ENCODE data around the gene CABCOCO1. TPM values are rescaled to one million over a fixed set of nuclear protein-coding genes. Genes with fewer than 3 reads are reported as not detected.
A peak's percentile ranks its signal among the peaks of the same experiment; 100 is the strongest.

CABCOCO1 gene
- total RNA-seq, 8 experiments from 2014 or later: 0.63 to 12.5 (median 1.3) TPM

DNA sequence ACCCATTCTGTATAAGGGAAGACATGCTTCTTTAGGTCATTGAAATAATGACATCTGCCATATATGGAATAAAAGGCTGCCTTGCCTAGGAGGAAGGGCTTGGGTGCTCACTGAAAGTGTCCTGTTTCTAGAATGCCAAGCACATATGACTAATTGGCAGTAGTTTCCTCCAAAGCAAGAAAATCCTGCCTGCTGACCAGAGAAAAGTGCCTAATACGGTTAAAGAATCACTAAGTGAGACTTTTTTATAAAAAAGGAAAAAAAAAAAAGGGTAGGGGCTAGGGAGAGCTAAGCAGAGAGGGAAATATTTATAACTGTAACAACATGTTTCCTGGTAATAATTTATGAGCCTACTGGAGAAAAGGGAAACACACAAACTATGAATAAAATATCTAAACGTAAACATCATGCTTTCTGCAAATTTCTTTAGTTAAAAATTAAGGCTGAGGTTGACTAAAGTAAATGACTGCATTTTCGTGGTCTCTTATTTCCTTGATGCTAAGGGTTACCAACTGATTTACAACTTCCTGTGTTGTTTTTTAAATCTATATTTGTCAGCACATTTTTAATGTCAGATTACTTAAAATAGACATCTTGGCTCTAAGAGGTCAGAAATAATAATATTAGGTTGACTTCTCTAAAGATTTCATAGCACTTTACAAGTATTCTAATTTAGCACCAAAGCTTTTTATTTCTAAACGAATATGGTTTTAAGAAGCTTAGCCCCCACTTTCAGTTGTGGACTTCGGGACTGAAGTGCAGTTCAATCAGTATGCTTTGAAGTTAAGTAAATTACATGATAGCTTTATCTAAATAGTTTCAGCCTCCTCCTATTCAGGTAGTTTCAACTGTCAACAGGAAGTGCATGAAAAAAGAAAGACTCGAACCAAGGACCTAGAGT lies 89.6 kb downstream of the CABCOCO1 start:
- peak in 3 of 8 experiments; percentile 38 to 48 (median 39) for ATAC-seq (replicated peaks in 6 of 8)
- Histone ChIP-seq H3K4me3 (no peak overlapping the region), H3K4me1 (replicated peaks in 1 of 2) (peaks cover 0 to 6% of the 10 kb centered on the region in 2 donors), H3K27ac (no peak overlapping the region)
- WGBS, 10 experiments: 32 to 73% (median 60%) methylated on average over 3 to 6 of the region's 6 CpGs
- in situ Hi-C loops (cut with MboI; ENCODE audit: low pct_unique_long_range_greater_than_20kb in 2 of 9, low sequenced_read_pairs in 9 of 9, unreplicated experiment in 9 of 9): no loop called here

DNA sequence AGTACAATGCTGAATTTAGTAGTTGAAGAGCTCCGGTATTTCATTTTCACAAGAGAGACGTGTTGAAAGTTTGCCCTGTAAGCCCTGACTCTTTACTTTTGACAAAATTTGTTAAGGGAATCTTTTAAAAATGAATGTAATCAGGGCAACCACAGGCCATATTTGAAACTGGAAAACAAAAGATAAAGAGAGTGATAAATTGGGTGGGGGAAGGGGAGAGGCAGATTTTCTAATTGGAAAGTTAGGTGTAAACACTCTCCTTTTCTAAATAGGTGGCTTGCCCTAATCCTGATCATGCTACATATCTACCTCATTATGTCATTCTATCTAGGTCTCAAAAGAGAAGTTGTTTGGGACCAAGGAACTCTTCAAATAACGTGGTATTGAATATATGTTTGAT lies 90.7 kb downstream of the CABCOCO1 start:
- Histone ChIP-seq H3K27ac (no peak overlapping the region), H3K4me3 (no peak overlapping the region), H3K4me1 (replicated peaks in 1 of 2) (peaks cover 0 to 4% of the 10 kb centered on the region in 2 donors)
- in situ Hi-C loops (cut with MboI; ENCODE audit: low pct_unique_long_range_greater_than_20kb in 2 of 9, low sequenced_read_pairs in 9 of 9, unreplicated experiment in 9 of 9): no loop called here
- WGBS, 10 experiments: 80 to 100% (median 94%) methylated on average over 2 to 3 of the region's 3 CpGs; no CpG with 5 or more reads in 1 of the 10 experiments
- no peak for ATAC-seq (replicated peaks in 6 of 8)

DNA sequence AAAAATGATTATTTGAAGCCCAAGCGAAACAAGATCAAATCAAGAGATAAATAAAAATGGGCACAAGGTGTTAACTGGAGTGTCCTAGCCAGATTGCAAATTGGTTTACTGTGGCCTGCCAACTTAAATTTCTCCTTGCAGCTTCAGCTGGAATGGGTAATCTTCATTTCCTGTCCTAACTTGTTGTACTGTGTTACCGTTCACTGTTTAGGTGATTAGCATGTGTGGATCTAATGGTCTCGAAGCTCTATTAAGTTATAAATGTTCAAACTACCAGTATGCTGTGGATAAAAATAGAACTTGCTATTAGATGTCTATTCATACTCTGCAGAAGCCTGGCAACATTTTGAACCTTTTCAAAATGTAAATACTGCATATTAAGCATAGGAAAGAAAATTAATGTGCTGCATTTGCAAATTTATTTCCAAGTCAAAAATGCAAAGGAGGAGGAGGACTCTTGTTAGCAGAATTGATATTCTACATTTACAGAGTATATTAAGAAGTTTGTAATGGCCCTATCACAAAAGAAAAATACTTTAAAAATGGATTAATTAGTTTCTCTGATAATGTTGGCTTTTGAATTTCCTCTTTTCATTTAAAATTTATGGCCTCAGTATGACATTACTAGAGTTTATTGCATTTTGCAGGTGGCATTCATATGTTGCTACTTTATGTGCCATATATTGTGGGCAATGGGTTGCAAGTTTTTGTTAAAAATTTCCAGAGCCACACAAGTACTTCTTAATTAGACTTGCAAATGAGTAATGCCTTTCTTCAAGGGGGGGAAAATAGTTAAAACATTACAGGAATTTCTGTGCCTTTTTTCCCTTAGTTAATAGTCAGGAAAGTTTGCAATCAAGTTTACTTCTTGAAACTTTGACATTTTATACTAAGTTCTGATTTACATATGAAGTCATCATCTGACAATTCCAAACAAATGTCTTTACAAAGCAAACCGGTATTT lies 92.1 kb downstream of the CABCOCO1 start:
- Histone ChIP-seq H3K4me3 (no peak overlapping the region), H3K4me1 (replicated peaks in 1 of 2) (peaks cover 0 to 4% of the 10 kb centered on the region in 2 donors), H3K27ac (no peak overlapping the region)
- WGBS, 10 experiments: 4 to 100% (median 59%) methylated on average over 1 to 4 of the region's 4 CpGs
- peak in 3 of 8 experiments; percentile 35 to 82 (median 36) for ATAC-seq (replicated peaks in 6 of 8)
- in situ Hi-C loops (cut with MboI; ENCODE audit: low pct_unique_long_range_greater_than_20kb in 2 of 9, low sequenced_read_pairs in 9 of 9, unreplicated experiment in 9 of 9): no loop called here

DNA sequence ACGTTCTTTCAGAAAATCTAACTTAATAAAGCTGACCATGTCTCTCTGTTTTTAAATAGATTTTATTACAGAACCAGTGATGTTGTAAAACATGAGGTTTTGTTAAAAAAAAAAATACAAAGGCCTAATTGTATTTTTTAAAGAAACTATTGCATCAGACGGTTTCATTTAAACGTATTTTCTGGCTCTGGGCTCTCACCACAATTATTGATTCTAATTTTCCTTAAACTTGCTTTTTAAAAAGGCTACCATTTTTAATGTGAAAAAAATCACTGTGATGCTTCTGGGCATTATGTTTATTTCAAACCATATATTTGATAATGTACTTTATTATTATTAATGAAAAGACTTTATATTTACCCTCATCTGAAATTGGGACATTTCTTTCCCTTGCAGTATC lies 94.3 kb downstream of the CABCOCO1 start:
- peaks cover 0 to 17% of the 10 kb centered on the region in 2 donors for H3K4me1 ChIP-seq (replicated peaks in 1 of 2)
- WGBS, 10 experiments: 63 to 100% (median 85%) methylated on average over 2 to 3 of the region's 3 CpGs
- no peak for ATAC-seq (replicated peaks in 6 of 8)
- in situ Hi-C loops (cut with MboI; ENCODE audit: low pct_unique_long_range_greater_than_20kb in 2 of 9, low sequenced_read_pairs in 9 of 9, unreplicated experiment in 9 of 9): no loop called here
- H3K27ac ChIP-seq: no peak overlapping the region
- no peak overlapping the region for H3K4me3 ChIP-seq

DNA sequence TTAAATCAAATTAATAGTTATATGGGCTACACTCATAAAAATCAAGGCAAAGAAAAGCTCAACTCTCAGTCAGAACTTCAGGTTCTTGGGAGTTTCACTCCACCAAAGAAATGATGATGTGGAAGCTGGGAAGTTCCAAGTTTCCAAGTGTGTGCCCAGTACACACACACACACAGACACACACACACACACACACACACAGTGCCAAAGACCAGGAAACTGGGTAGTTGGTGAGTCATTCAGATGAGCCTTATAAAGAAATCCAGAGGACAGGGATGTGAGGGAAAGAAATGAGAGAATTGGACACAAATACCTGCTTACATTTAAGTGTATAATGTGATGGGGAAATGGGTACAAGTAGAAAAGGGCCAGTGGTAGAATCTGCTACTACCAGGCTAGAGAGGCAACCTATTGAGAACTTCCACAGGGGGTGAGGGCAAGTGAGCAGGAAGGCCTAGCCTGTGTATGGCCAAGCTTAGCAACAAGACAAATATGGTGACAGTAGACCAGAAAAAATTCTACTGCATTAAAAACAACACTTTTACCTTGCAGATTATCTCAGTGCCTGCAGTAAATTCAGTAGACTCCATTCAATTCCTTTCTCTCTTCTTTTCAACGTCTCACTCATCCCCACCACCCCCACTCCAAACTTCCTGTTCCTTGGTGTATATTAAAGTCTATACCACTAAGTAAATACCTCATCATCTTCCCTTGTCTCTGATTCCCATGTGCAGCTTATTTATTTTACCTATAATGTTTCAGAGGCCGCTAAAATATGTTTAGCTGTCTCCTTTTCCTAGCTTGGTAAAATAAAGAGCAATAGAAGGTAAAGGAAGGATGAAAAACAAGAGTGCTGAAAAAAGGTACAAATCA lies 95.0 kb downstream of the CABCOCO1 start:
- Histone ChIP-seq H3K27ac (no peak overlapping the region), H3K4me1 (replicated peaks in 1 of 2) (peaks cover 0 to 14% of the 10 kb centered on the region in 2 donors), H3K4me3 (no peak overlapping the region)
- 70 to 100% (median 95%) methylated on average over 1 to 2 of the region's 2 CpGs for WGBS, 10 experiments
- in situ Hi-C loops (cut with MboI; ENCODE audit: low pct_unique_long_range_greater_than_20kb in 2 of 9, low sequenced_read_pairs in 9 of 9, unreplicated experiment in 9 of 9): no loop called here
- peak in 2 of 8 experiments; percentile 25 to 27 for ATAC-seq (replicated peaks in 6 of 8)

DNA sequence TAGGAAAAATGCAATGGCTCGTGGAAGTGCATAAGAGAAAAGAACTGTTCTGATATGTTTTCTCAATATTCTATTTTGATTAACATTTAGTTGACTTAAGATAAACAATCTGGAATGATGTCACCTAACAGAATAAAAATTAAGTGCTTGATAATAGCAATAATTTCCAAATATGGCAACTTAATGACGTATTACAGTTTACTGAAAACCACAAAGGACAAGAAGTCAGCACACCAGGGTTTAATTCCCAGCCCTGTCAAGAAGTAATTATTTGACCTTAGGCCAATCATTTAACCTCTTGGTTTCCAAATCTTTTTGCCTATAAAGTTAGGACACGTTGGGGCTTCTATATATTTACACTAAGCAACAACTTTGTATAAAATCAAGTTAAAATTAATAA lies 95.7 kb downstream of the CABCOCO1 start:
- Histone ChIP-seq H3K27ac (no peak overlapping the region), H3K4me3 (no peak overlapping the region), H3K4me1 (replicated peaks in 1 of 2) (peaks cover 0 to 14% of the 10 kb centered on the region in 2 donors)
- in situ Hi-C loops (cut with MboI; ENCODE audit: low pct_unique_long_range_greater_than_20kb in 2 of 9, low sequenced_read_pairs in 9 of 9, unreplicated experiment in 9 of 9): no loop called here
- ATAC-seq (replicated peaks in 6 of 8): peak in 1 of 8 experiments; percentile 14
- 59 to 100% (median 74%) methylated on average over 2 to 3 of the region's 3 CpGs for WGBS, 10 experiments

DNA sequence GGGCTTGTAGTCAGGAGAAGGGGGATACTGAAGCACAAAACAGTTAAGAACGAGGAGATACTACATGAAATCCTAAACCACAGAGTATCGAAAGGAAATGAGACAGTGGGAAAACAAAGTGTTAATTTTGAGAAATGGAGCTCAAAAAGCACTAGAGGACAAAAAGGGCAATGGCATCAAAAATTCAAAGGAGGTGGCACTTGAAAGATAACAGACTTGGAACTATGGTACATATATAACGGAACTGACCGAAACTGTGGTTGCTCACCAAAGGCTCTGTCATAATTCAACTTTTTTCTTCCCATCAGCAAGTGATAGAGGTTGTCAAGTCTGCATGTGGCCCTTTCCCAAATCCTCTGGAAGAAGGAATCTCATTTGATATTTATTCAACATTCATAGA lies 97.0 kb downstream of the CABCOCO1 start:
- Histone ChIP-seq H3K27ac (no peak overlapping the region), H3K4me1 (replicated peaks in 1 of 2) (peaks cover 0 to 14% of the 10 kb centered on the region in 2 donors), H3K4me3 (no peak overlapping the region)
- no peak for ATAC-seq (replicated peaks in 6 of 8)
- in situ Hi-C loops (cut with MboI; ENCODE audit: low pct_unique_long_range_greater_than_20kb in 2 of 9, low sequenced_read_pairs in 9 of 9, unreplicated experiment in 9 of 9): no loop called here
- WGBS, 10 experiments: 67 to 100% (median 98%) methylated on average over 1 to 4 of the region's 4 CpGs; no CpG with 5 or more reads in 1 of the 10 experiments

DNA sequence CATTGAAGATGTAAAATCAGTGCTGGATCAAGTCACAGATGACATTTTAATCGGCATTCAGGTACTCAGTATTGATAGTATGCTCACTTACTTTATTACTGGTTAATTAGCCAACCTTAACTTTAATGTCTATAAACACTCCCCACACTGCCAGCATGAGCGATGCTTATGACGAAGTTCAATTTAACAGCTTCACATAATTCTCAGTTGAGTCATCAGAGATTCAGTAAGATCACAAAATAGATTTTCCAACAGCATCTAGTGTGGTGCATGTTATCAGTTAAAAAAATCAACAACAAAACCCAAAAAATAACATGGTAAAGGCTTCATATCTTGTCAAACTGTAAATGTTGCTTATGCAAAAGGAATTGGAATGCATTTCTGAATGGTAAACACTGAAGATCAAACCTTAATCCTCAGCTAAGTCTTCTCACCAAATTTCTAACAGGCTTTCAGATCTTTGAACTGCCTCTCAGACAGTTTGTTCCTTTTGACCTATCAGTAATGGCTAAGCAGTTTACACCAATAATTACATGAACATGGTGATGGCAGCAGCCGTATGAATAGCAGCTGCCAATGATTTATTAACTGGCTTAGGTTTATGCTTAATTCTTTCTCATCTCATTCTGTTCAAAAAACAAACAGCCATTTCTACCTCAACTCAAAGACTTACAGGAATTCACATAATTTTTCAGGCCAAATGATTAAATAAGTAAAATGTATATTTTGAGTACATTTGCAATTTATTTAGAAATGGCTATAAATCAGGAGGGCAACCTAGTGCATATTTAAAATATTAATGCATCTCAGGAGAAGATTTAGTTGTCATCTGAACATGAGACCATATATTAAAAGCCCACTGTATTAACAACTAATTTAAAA lies 98.5 kb downstream of the CABCOCO1 start:
- WGBS, 10 experiments: 15 to 80% (median 60%) methylated on average over 1 to 4 of the region's 4 CpGs
- H3K27ac ChIP-seq: no peak overlapping the region
- peak; percentile 57 to 84 (median 70) for ATAC-seq (replicated peaks in 6 of 8)
- in situ Hi-C loops (cut with MboI; ENCODE audit: low pct_unique_long_range_greater_than_20kb in 2 of 9, low sequenced_read_pairs in 9 of 9, unreplicated experiment in 9 of 9): no loop called here
- peaks cover 0 to 21% of the 10 kb centered on the region in 2 donors for H3K4me1 ChIP-seq (replicated peaks in 1 of 2)
- no peak overlapping the region for H3K4me3 ChIP-seq

DNA sequence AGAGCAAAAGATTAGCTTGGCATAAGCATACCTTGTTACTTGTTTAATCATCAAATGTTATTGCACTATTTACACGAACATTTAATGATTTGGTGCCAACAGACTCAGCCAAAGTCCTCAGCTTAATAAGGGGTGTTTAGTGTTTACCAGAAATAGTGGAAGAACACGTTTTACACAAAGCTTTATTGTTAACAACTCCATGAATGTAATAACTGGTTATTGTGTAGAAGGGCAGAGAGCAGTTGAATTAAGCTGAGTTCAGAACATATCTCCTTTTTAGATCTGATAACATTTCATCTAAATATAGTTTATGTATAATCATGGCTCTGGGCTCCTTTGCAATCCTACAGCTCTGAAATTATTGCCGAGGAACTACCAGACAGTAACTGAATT lies 99.1 kb downstream of the CABCOCO1 start:
- WGBS, 10 experiments: 18 to 83% (median 52%) methylated on average over 2 to 3 of the region's 3 CpGs; no CpG with 5 or more reads in 2 of the 10 experiments
- peaks cover 0 to 21% of the 10 kb centered on the region in 2 donors for H3K4me1 ChIP-seq (replicated peaks in 1 of 2)
- in situ Hi-C loops (cut with MboI; ENCODE audit: low pct_unique_long_range_greater_than_20kb in 2 of 9, low sequenced_read_pairs in 9 of 9, unreplicated experiment in 9 of 9): no loop called here
- peak in 1 of 8 experiments; percentile 52 for ATAC-seq (replicated peaks in 6 of 8)
- no peak overlapping the region for H3K4me3 ChIP-seq
- H3K27ac ChIP-seq: no peak overlapping the region

DNA sequence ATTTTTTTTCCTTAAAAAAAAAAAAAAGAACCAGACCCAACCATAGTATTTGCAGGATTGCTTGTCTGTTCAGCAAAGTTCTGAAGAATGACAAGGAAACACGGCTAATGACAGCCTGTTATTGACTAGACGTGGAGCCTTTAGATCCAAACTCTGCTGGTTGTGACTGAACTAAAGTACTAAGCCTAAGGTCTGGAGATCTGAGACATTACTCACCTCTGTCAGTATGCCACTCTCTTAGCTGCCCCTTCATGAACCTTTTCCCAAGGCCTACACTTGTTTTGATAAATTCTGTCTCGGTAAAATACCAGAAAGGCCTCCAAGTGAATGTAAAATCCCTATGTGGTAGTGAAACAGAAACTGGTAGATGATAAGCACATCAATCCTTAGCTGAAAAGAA lies 101.0 kb downstream of the CABCOCO1 start:
- ATAC-seq (replicated peaks in 6 of 8): no peak
- 84 to 100% (median 100%) methylated on average over 1 to 3 of the region's 3 CpGs; no CpG with 5 or more reads in 5 of the 10 experiments for WGBS, 10 experiments
- Histone ChIP-seq H3K27ac (no peak overlapping the region), H3K4me3 (no peak overlapping the region), H3K4me1 (replicated peaks in 1 of 2) (peaks cover 0 to 21% of the 10 kb centered on the region in 2 donors)
- in situ Hi-C loops (cut with MboI; ENCODE audit: low pct_unique_long_range_greater_than_20kb in 2 of 9, low sequenced_read_pairs in 9 of 9, unreplicated experiment in 9 of 9): no loop called here

DNA sequence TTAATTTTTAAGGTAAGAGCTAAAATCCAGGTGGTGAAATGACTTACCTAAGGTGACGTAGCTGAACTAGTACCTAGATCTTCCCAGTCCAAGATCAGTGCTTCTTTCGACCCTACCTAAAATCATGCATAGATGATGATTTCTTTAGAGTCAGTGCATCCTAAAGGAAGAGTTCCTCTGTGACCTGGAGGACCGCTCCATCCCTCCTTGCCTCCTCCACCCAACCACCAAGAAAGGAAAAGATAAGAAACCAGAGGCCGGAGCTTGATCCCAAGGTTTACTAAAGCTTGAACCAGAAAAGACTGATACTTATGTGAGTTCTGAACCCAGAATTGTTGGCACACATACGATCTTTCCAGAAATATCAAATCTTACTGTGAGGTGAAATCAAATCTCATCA lies 101.8 kb downstream of the CABCOCO1 start:
- WGBS, 10 experiments: 79 to 100% (median 90%) methylated on average over 2 to 5 of the region's 5 CpGs; no CpG with 5 or more reads in 2 of the 10 experiments
- in situ Hi-C loops (cut with MboI; ENCODE audit: low pct_unique_long_range_greater_than_20kb in 2 of 9, low sequenced_read_pairs in 9 of 9, unreplicated experiment in 9 of 9): no loop called here
- ATAC-seq (replicated peaks in 6 of 8): no peak
- peaks cover 0 to 21% of the 10 kb centered on the region in 2 donors for H3K4me1 ChIP-seq (replicated peaks in 1 of 2)
- H3K4me3 ChIP-seq: no peak overlapping the region
- H3K27ac ChIP-seq: no peak overlapping the region
